ENCODE data around the gene BEST2.
A peak's percentile ranks its signal among the peaks of the same experiment; 100 is the strongest.

The BEST2 gene

DNA sequence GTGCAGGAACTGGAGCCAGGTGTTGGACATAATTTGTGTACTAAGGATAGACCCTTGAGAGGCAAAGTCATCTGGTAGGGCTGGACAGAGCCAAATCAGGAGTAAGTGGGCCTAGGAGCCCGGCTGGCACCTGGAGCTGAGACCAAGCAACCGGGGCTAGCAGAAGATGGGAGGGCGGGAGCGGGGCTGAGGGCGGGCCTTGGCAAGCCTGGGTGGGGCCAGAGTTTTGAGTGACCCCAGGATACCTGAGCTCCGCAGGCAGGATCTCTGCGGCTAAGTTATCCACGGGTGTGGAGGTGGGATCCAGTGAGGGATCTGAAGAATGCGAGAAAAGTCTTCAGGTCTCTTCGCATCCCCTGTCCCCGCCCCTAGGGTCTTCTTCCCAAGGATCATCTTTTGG lies 15.6 kb downstream of the BEST2 start:
- Histone ChIP-seq H3K9me2 (ENCODE audit: low read depth, low read length) (no peaks in the 10 kb centered on the region), H3K27ac (ENCODE audit: low read depth, low read length, poor library complexity, severe bottlenecking) (no peak overlapping the region), H3K4me2 (ENCODE audit: low read length) (no peak overlapping the region), H3K4me3 (ENCODE audit: low read depth, low read length, poor library complexity, severe bottlenecking) (no peak overlapping the region), H4K20me1 (ENCODE audit: insufficient read depth, low read length) (no peaks in the 10 kb centered on the region), H3K79me2 (ENCODE audit: insufficient read depth, low read length) (no peaks in the 10 kb centered on the region), H3K9ac (ENCODE audit: low read length) (no peak overlapping the region), H2AFZ (ENCODE audit: low read length) (no peak overlapping the region), H3F3A (ENCODE audit: insufficient read depth, low read length) (no peaks in the 10 kb centered on the region), H3K36me3 (ENCODE audit: insufficient read depth, low read length) (0 out of 2 replicates have a peak, but pooled peaks cover 6% of the 10 kb centered on the region), H3K9me3 (ENCODE audit: low read length) (no peaks in the 10 kb centered on the region), H3K4me1 (ENCODE audit: insufficient read depth, low read length, severe bottlenecking) (peaks cover 12% of the 10 kb centered on the region), H3K27me3 (ENCODE audit: insufficient read depth, low read length) (no peaks in the 10 kb centered on the region)
- TF ChIP-seq, protein P1, sequence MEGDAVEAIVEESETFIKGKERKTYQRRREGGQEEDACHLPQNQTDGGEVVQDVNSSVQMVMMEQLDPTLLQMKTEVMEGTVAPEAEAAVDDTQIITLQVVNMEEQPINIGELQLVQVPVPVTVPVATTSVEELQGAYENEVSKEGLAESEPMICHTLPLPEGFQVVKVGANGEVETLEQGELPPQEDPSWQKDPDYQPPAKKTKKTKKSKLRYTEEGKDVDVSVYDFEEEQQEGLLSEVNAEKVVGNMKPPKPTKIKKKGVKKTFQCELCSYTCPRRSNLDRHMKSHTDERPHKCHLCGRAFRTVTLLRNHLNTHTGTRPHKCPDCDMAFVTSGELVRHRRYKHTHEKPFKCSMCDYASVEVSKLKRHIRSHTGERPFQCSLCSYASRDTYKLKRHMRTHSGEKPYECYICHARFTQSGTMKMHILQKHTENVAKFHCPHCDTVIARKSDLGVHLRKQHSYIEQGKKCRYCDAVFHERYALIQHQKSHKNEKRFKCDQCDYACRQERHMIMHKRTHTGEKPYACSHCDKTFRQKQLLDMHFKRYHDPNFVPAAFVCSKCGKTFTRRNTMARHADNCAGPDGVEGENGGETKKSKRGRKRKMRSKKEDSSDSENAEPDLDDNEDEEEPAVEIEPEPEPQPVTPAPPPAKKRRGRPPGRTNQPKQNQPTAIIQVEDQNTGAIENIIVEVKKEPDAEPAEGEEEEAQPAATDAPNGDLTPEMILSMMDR (IDR thresholded peaks at IDR 0.05; ENCODE audit: low read length): no peak

DNA sequence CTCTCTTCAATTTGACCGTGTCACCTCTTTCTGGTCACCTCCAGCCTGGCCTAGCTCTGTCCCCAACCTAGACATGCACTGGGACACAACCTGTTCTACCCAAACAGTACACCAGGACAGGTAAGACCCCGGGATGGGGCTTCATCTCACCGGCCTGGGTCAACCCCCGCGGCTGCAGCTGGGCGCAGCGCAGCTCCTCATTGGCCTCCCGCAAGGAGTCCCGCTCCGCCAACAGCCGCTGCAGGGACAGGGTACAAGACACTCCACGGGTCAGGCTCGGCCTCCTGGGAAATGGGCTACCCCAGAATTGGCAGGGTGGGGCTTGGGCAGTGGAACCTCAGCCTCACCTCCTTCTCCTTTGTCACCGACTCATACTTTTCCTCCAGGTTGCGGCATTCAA lies 16.1 kb downstream of the BEST2 start:
- H3K9me3 ChIP-seq (ENCODE audit: low read length): no peaks in the 10 kb centered on the region
- 0 out of 2 replicates have a peak, but pooled peaks cover 6% of the 10 kb centered on the region for H3K36me3 ChIP-seq (ENCODE audit: insufficient read depth, low read length)
- H3K27ac ChIP-seq (ENCODE audit: low read depth, low read length, poor library complexity, severe bottlenecking): no peak overlapping the region
- no peaks in the 10 kb centered on the region for H3K79me2 ChIP-seq (ENCODE audit: insufficient read depth, low read length)
- H3K4me2 ChIP-seq (ENCODE audit: low read length): no peak overlapping the region
- no peak overlapping the region for H2AFZ ChIP-seq (ENCODE audit: low read length)
- no peak for TF ChIP-seq EZH2 (IDR thresholded peaks at IDR 0.05; ENCODE audit: borderline replicate concordance, low read length)
- TF ChIP-seq, protein P1 (IDR thresholded peaks at IDR 0.05; ENCODE audit: low read length): no peak
- peaks cover 12% of the 10 kb centered on the region for H3K4me1 ChIP-seq (ENCODE audit: insufficient read depth, low read length, severe bottlenecking)
- H3K9ac ChIP-seq (ENCODE audit: low read length): no peak overlapping the region
- no peaks in the 10 kb centered on the region for H4K20me1 ChIP-seq (ENCODE audit: insufficient read depth, low read length)
- H3F3A ChIP-seq (ENCODE audit: insufficient read depth, low read length): no peaks in the 10 kb centered on the region
- H3K27me3 ChIP-seq (ENCODE audit: insufficient read depth, low read length): no peaks in the 10 kb centered on the region
- no peak overlapping the region for H3K4me3 ChIP-seq (ENCODE audit: low read depth, low read length, poor library complexity, severe bottlenecking)
- H3K9me2 ChIP-seq (ENCODE audit: low read depth, low read length): no peaks in the 10 kb centered on the region

DNA sequence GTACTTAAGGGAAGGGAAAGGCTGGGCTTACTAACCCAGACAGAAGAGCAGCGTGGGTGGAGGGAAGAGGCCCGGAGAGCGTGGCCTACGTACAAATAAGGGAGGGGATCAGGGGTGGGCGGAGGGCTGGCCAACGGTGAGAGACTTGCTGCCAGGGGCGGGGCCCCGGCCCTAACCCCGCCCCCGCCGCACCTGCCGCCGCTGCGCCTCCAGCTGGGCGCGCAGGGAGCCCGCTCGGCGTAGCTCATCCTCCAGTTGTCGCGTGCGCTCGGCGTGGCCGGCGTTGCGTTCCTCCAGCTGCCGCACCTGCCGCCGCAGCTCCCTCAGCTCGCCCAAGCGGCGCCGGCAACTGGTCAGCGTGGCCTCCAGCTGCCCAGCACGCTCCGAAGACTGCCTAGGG lies 18.1 kb downstream of the BEST2 start:
- TF ChIP-seq EZH2 (IDR thresholded peaks at IDR 0.05; ENCODE audit: borderline replicate concordance, low read length): no peak
- TF ChIP-seq, protein P1 (IDR thresholded peaks at IDR 0.05; ENCODE audit: low read length): no peak
- H3K4me2 ChIP-seq (ENCODE audit: low read length): peak overlapping the region; percentile 46
- H4K20me1 ChIP-seq (ENCODE audit: insufficient read depth, low read length): no peaks in the 10 kb centered on the region
- H3K9me2 ChIP-seq (ENCODE audit: low read depth, low read length): no peaks in the 10 kb centered on the region
- no peak overlapping the region; the same call in 1 of the 2 replicates for H3K9ac ChIP-seq (ENCODE audit: low read length)
- H3K27me3 ChIP-seq (ENCODE audit: insufficient read depth, low read length): no peaks in the 10 kb centered on the region
- no peaks in the 10 kb centered on the region for H3K79me2 ChIP-seq (ENCODE audit: insufficient read depth, low read length)
- H3K4me1 ChIP-seq (ENCODE audit: insufficient read depth, low read length, severe bottlenecking): peaks cover 15% of the 10 kb centered on the region
- no peaks in the 10 kb centered on the region for H3K9me3 ChIP-seq (ENCODE audit: low read length)
- H3K4me3 ChIP-seq (ENCODE audit: low read depth, low read length, poor library complexity, severe bottlenecking): peak overlapping the region; percentile 5
- H3K36me3 ChIP-seq (ENCODE audit: insufficient read depth, low read length): no peaks in the 10 kb centered on the region
- peaks cover 7% of the 10 kb centered on the region; the same call in 1 of the 2 replicates for H3F3A ChIP-seq (ENCODE audit: insufficient read depth, low read length)
- no peak overlapping the region for H3K27ac ChIP-seq (ENCODE audit: low read depth, low read length, poor library complexity, severe bottlenecking)
- no peak overlapping the region for H2AFZ ChIP-seq (ENCODE audit: low read length)

Measured in OCI-LY1 (cell line).